ENCODE results near the gene DOC2B. TPM values are rescaled to one million over a fixed set of nuclear protein-coding genes. Genes with fewer than 3 reads are reported as not detected.

DOC2B gene
- total RNA-seq, 1 donor from 2014 or later = 0.11 TPM

DNA sequence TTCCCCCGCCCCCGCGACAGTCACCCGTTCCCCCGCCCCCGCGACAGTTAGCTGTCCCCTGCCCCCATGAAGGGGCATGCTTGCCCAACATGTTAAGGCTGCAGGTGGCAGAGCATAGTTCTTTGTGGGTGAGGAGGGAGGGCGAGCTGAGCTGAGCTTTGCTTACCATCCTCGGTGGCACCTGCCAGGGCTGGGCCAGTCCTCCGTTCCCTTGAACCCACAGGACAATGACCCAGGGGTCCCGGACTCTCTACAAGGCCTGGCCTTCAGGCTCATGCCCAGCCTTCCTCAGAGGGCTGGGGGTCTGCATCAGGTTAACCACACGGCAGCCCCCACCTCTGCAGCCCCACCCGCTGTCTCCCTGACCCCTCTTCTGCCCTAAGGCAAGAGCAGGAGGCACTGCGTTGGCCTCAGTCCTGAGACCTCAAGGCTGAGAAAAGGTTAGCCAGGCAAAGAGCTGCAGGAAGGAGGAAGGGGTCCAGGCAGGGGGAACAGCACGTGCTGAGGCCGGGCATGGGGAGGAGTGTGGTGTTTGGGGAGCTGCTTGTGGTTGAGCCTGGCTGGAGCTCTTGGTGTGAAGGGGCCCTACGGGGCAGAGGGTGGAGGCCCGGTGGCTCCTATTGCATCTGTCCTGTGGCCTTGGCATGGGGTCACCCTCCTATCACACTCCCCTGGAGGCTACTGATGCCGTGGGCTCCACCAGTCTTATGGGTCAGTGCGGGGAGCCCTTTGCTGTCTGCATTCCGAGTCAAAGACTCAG is 11.4 kb upstream of the DOC2B start:
- H3K9me3 ChIP-seq (ENCODE audit: insufficient read depth, low read depth, low read length) = no peaks in the 10 kb centered on the region
- H3K27ac Mint-ChIP-seq (ENCODE audit: unreplicated experiment) = peak overlapping the region; percentile 47
- no peaks in the 10 kb centered on the region for H3K36me3 ChIP-seq (ENCODE audit: insufficient read depth, low read length)
- DNase-seq (ENCODE audit: low read depth) (no peak), FAIRE-seq (no peak)
- H4K20me1 ChIP-seq (ENCODE audit: insufficient read depth, low read length) = no peaks in the 10 kb centered on the region
- H2AFZ ChIP-seq (ENCODE audit: low read depth, low read length) = no peak overlapping the region
- no peaks in the 10 kb centered on the region for H3K79me2 ChIP-seq (ENCODE audit: insufficient read depth, low read length)
- peaks cover 6% of the 10 kb centered on the region for H3K27me3 ChIP-seq (ENCODE audit: insufficient read depth, low read length)
- H3K4me3 ChIP-seq (ENCODE audit: insufficient read depth, low read depth, low read length) = no peak overlapping the region
- no peak overlapping the region for H3K27ac ChIP-seq (ENCODE audit: low read depth, low read length)
- H3K4me3 Mint-ChIP-seq (ENCODE audit: unreplicated experiment) = no peak overlapping the region
- H3K4me2 ChIP-seq (ENCODE audit: low read length) = no peak overlapping the region
- TF ChIP-seq CTCF (IDR thresholded peaks at IDR 0.05; ENCODE audit: insufficient read depth, low read depth, low read length) = no peak
- no peaks in the 10 kb centered on the region for H3K36me3 Mint-ChIP-seq (ENCODE audit: low read depth, unreplicated experiment)
- no peaks in the 10 kb centered on the region for H3K4me1 Mint-ChIP-seq (ENCODE audit: low read depth, unreplicated experiment)
- H3K27me3 Mint-ChIP-seq (ENCODE audit: low read depth, unreplicated experiment) = peaks cover 13% of the 10 kb centered on the region
- H3K9me3 Mint-ChIP-seq (ENCODE audit: unreplicated experiment) = no peaks in the 10 kb centered on the region
- no peaks in the 10 kb centered on the region for H3K4me1 ChIP-seq (ENCODE audit: insufficient read depth, low read length)
- no peak overlapping the region for H3K9ac ChIP-seq (ENCODE audit: low read length)

GRCh38 chr17:189444-189843 is 8.0 kb upstream of the DOC2B start:
- no peaks in the 10 kb centered on the region for H3K4me1 ChIP-seq (ENCODE audit: insufficient read depth, low read length)
- no peaks in the 10 kb centered on the region for H3K79me2 ChIP-seq (ENCODE audit: insufficient read depth, low read length)
- Mint-ChIP-seq H3K4me1 (ENCODE audit: low read depth, unreplicated experiment) (no peaks in the 10 kb centered on the region), H3K27ac (ENCODE audit: unreplicated experiment) (no peak overlapping the region), H3K27me3 (ENCODE audit: low read depth, unreplicated experiment) (peaks cover 31% of the 10 kb centered on the region), H3K9me3 (ENCODE audit: unreplicated experiment) (no peaks in the 10 kb centered on the region), H3K4me3 (ENCODE audit: unreplicated experiment) (no peak overlapping the region), H3K36me3 (ENCODE audit: low read depth, unreplicated experiment) (no peaks in the 10 kb centered on the region)
- H4K20me1 ChIP-seq (ENCODE audit: insufficient read depth, low read length) = no peaks in the 10 kb centered on the region
- FAIRE-seq (no peak), DNase-seq (ENCODE audit: low read depth) (no peak)
- no peak overlapping the region for H3K4me2 ChIP-seq (ENCODE audit: low read length)
- no peak overlapping the region for H3K27ac ChIP-seq (ENCODE audit: low read depth, low read length)
- peaks cover 20% of the 10 kb centered on the region for H3K27me3 ChIP-seq (ENCODE audit: insufficient read depth, low read length)
- no peaks in the 10 kb centered on the region for H3K36me3 ChIP-seq (ENCODE audit: insufficient read depth, low read length)
- H3K4me3 ChIP-seq (ENCODE audit: insufficient read depth, low read depth, low read length) = no peak overlapping the region
- no peaks in the 10 kb centered on the region for H3K9me3 ChIP-seq (ENCODE audit: insufficient read depth, low read depth, low read length)
- H2AFZ ChIP-seq (ENCODE audit: low read depth, low read length) = no peak overlapping the region
- H3K9ac ChIP-seq (ENCODE audit: low read length) = no peak overlapping the region
- no peak for TF ChIP-seq EZH2 (IDR thresholded peaks at IDR 0.05; ENCODE audit: insufficient read depth, low read length)
- TF ChIP-seq CTCF (IDR thresholded peaks at IDR 0.05; ENCODE audit: insufficient read depth, low read depth, low read length) = no peak

GRCh38 chr17:187130-187529 is 5.7 kb upstream of the DOC2B start:
- no peaks in the 10 kb centered on the region for H3K9me3 ChIP-seq (ENCODE audit: insufficient read depth, low read depth, low read length)
- no peaks in the 10 kb centered on the region for H3K4me1 Mint-ChIP-seq (ENCODE audit: low read depth, unreplicated experiment)
- FAIRE-seq (no peak), DNase-seq (ENCODE audit: low read depth) (no peak)
- TF ChIP-seq CTCF (IDR thresholded peaks at IDR 0.05; ENCODE audit: insufficient read depth, low read depth, low read length) (no peak), EZH2 (IDR thresholded peaks at IDR 0.05; ENCODE audit: insufficient read depth, low read length) (no peak)
- H3K4me3 ChIP-seq (ENCODE audit: insufficient read depth, low read depth, low read length) = no peak overlapping the region
- no peaks in the 10 kb centered on the region for H3K36me3 ChIP-seq (ENCODE audit: insufficient read depth, low read length)
- no peaks in the 10 kb centered on the region for H3K36me3 Mint-ChIP-seq (ENCODE audit: low read depth, unreplicated experiment)
- no peaks in the 10 kb centered on the region for H4K20me1 ChIP-seq (ENCODE audit: insufficient read depth, low read length)
- H3K4me1 ChIP-seq (ENCODE audit: insufficient read depth, low read length) = no peaks in the 10 kb centered on the region
- peaks cover 41% of the 10 kb centered on the region for H3K27me3 ChIP-seq (ENCODE audit: insufficient read depth, low read length)
- H3K27ac ChIP-seq (ENCODE audit: low read depth, low read length) = no peak overlapping the region
- H2AFZ ChIP-seq (ENCODE audit: low read depth, low read length) = no peak overlapping the region
- H3K27me3 Mint-ChIP-seq (ENCODE audit: low read depth, unreplicated experiment) = peaks cover 54% of the 10 kb centered on the region
- no peak overlapping the region for H3K9ac ChIP-seq (ENCODE audit: low read length)
- no peaks in the 10 kb centered on the region for H3K79me2 ChIP-seq (ENCODE audit: insufficient read depth, low read length)
- no peak overlapping the region for H3K4me3 Mint-ChIP-seq (ENCODE audit: unreplicated experiment)
- H3K4me2 ChIP-seq (ENCODE audit: low read length) = no peak overlapping the region
- H3K9me3 Mint-ChIP-seq (ENCODE audit: unreplicated experiment) = peaks cover 2% of the 10 kb centered on the region
- peak overlapping the region; percentile 58 for H3K27ac Mint-ChIP-seq (ENCODE audit: unreplicated experiment)

Data from astrocyte (in vitro differentiated cells and primary cell).